SK-N-SH treated with all-trans-retinoic acid at 6 μM for 48 hours (cell line): Measurements from ENCODE around the gene KMT2A.
"Not testable (repeated sequence)": the region's sequence is repeated elsewhere in the genome, so short reads cannot be mapped to it uniquely, and the experiment has no call there.

Experiments used
- ATAC-seq: fragments of 200-7000 bp; cut with Tn5 transposase; 3 replicates; pipeline ENCODE4 v1.9.1; 2020; ENCODE audit warnings: mild to moderate bottlenecking, moderate library complexity
- ARNTL ChIP-seq: fragments of 450-650 bp; formaldehyde crosslinking; IDR thresholded peaks from 2 replicates; pipeline ENCODE4 v1.5.0; 2020; ENCODE audit warnings: low read depth, mild to moderate bottlenecking, moderate library complexity, borderline replicate concordance
- BACH2 ChIP-seq: fragments of 250-450 bp; sonication (Bioruptor Pico); IDR thresholded peaks from 2 replicates; pipeline ENCODE4 v1.9.0; 2021; ENCODE audit warnings: mild to moderate bottlenecking, borderline replicate concordance
- CSDC2 ChIP-seq: fragments of 250-450 bp; sonication (Bioruptor Pico); IDR thresholded peaks from 2 replicates; pipeline ENCODE4 v1.5.0; 2020; ENCODE audit warnings: mild to moderate bottlenecking, moderate library complexity
- ESRRG ChIP-seq: fragments of 250-450 bp; sonication (Bioruptor Pico); IDR thresholded peaks from 2 replicates; pipeline ENCODE4 v1.6.1; 2021; ENCODE audit warnings: mild to moderate bottlenecking
- GLIS3 ChIP-seq: fragments of 250-450 bp; sonication (Bioruptor Pico); IDR thresholded peaks from 2 replicates; pipeline ENCODE4 v1.5.0; 2020; ENCODE audit warnings: mild to moderate bottlenecking, moderate library complexity
- ISL1 ChIP-seq: fragments of 250-450 bp; sonication (Bioruptor Pico); IDR thresholded peaks from 2 replicates; pipeline ENCODE4 v2.1.2; 2022; ENCODE audit warnings: mild to moderate bottlenecking, moderate library complexity
- OSR1 ChIP-seq: fragments of 250-450 bp; sonication (Bioruptor Pico); IDR thresholded peaks from 2 replicates; pipeline ENCODE4 v1.8.0; 2022; ENCODE audit warnings: moderate library complexity, mild to moderate bottlenecking, inconsistent platforms
- PPARA ChIP-seq: fragments of 250-450 bp; sonication (Bioruptor Pico); IDR thresholded peaks from 2 replicates; pipeline ENCODE4 v1.5.0; 2020; ENCODE audit warnings: mild to moderate bottlenecking, borderline replicate concordance
- RARB ChIP-seq: fragments of 250-450 bp; sonication (Bioruptor Pico); IDR thresholded peaks from 2 replicates; pipeline ENCODE4 v1.8.0; 2021; ENCODE audit warnings: mild to moderate bottlenecking, moderate library complexity
- SNAI2 ChIP-seq: fragments of 250-450 bp; sonication (Bioruptor Pico); IDR thresholded peaks from 2 replicates; pipeline ENCODE4 v1.5.0; 2020; ENCODE audit warnings: mild to moderate bottlenecking, moderate library complexity
- TCF4 ChIP-seq: fragments of 250-450 bp; sonication (Bioruptor Pico); IDR thresholded peaks from 2 replicates; pipeline ENCODE4 v1.8.0; 2021; ENCODE audit warnings: mild to moderate bottlenecking, moderate library complexity, borderline replicate concordance
- TOX ChIP-seq: fragments of 250-450 bp; sonication (Bioruptor Pico); IDR thresholded peaks from 2 replicates; pipeline ENCODE4 v1.8.0; 2021; ENCODE audit warnings: mild to moderate bottlenecking, moderate library complexity, borderline replicate concordance
- ZC3H10 ChIP-seq: fragments of 250-450 bp; sonication (Bioruptor Pico); IDR thresholded peaks from 2 replicates; pipeline ENCODE4 v1.5.1; 2021; ENCODE audit warnings: mild to moderate bottlenecking, moderate library complexity
- ZFP3 ChIP-seq: fragments of 250-450 bp; sonication (Bioruptor Pico); IDR thresholded peaks from 2 replicates; pipeline ENCODE4 v1.5.0; 2020; ENCODE audit warnings: mild to moderate bottlenecking, moderate library complexity
- ZFP30 ChIP-seq: fragments of 450-650 bp; formaldehyde crosslinking; IDR thresholded peaks from 2 replicates; pipeline ENCODE4 v1.5.0; 2022; ENCODE audit warnings: mild to moderate bottlenecking, moderate library complexity
- ZNF565 ChIP-seq: fragments of 450-650 bp; formaldehyde crosslinking; conservative IDR thresholded peaks from 2 replicates; pipeline ENCODE4 v1.5.0; 2020; ENCODE audit warnings: low read depth, mild to moderate bottlenecking, moderate library complexity
- ZNF70 ChIP-seq: fragments of 450-650 bp; formaldehyde crosslinking; IDR thresholded peaks from 2 replicates; pipeline ENCODE4 v1.5.0; 2020; ENCODE audit warnings: mild to moderate bottlenecking, moderate library complexity
- ZNF8 ChIP-seq: fragments of 450-650 bp; formaldehyde crosslinking; IDR thresholded peaks from 2 replicates; pipeline ENCODE4 v1.5.0; 2020; ENCODE audit warnings: mild to moderate bottlenecking, moderate library complexity
- TF ChIP-seq, protein P1 (sequence below): fragments of 250-450 bp; sonication (Bioruptor Pico); IDR thresholded peaks from 2 replicates; pipeline ENCODE4 v1.5.1; 2021; ENCODE audit warnings: mild to moderate bottlenecking, moderate library complexity
- TF ChIP-seq, protein P2 (sequence below): fragments of 250-450 bp; sonication (Bioruptor Pico); IDR thresholded peaks from 2 replicates; pipeline ENCODE4 v1.8.0; 2020; ENCODE audit warnings: mild to moderate bottlenecking, moderate library complexity, borderline replicate concordance
- TF ChIP-seq, protein P3 (sequence below): fragments of 250-450 bp; sonication (Bioruptor Pico); IDR thresholded peaks from 2 replicates; pipeline ENCODE4 v1.8.0; 2021; ENCODE audit warnings: low read depth, mild to moderate bottlenecking, moderate library complexity, borderline replicate concordance
- TF ChIP-seq, protein P4 (sequence below): fragments of 250-450 bp; sonication (Bioruptor Pico); IDR thresholded peaks from 2 replicates; pipeline ENCODE4 v1.5.1; 2020; ENCODE audit warnings: low read depth, mild to moderate bottlenecking, moderate library complexity

KMT2A gene

DNA sequence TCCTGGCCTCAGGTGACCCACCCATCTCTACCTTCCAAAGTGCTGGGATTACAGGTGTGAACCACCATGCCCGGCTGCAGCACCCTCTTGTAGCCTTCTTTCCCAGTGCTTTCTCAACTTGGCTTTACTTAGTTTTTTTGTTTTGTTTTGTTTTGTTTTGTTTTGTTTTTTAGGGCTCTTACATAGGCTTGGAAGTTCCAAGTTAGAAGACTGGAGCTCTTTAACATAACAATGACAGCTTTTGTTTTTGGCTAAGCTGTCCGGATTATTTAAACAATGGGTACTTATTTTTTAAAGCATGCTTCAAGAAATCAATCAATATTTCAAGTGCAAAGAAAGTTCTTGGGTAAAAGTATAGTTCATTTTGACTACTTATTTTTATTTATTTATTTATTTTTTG is 25.9 kb downstream of the KMT2A start:
- ATAC-seq: no peak
- TF ChIP-seq CSDC2 (CRISPR knock-in tag) (no peak), BACH2 (CRISPR knock-in tag) (no peak), TOX (no peak), RARB (CRISPR knock-in tag) (no peak), ZFP30 (CRISPR knock-in tag) (no peak), ZC3H10 (CRISPR knock-in tag) (no peak), ZFP3 (no peak)
- TF ChIP-seq, protein P1, sequence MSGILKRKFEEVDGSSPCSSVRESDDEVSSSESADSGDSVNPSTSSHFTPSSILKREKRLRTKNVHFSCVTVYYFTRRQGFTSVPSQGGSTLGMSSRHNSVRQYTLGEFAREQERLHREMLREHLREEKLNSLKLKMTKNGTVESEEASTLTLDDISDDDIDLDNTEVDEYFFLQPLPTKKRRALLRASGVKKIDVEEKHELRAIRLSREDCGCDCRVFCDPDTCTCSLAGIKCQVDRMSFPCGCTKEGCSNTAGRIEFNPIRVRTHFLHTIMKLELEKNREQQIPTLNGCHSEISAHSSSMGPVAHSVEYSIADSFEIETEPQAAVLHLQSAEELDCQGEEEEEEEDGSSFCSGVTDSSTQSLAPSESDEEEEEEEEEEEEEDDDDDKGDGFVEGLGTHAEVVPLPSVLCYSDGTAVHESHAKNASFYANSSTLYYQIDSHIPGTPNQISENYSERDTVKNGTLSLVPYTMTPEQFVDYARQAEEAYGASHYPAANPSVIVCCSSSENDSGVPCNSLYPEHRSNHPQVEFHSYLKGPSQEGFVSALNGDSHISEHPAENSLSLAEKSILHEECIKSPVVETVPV (CRISPR knock-in tag): no peak

DNA sequence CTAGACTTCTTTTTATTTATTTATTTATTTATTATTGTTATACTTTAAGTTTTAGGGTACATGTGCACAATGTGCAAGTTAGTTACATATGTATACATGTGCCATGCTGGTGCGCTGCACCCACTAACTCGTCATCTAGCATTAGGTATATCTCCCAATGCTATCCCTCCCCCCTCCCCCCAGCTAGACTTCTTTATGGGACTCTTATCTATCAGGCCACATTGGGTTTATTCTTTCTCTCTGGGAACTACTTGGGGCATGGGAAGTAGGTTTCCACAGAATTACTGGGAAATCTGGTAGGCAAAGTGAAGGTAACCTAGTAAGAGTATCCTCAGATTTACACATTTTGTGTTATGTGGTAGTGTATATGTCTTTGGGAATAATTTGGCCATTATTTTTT is 32.7 kb downstream of the KMT2A start:
- ATAC-seq: not testable (repeated sequence)

DNA sequence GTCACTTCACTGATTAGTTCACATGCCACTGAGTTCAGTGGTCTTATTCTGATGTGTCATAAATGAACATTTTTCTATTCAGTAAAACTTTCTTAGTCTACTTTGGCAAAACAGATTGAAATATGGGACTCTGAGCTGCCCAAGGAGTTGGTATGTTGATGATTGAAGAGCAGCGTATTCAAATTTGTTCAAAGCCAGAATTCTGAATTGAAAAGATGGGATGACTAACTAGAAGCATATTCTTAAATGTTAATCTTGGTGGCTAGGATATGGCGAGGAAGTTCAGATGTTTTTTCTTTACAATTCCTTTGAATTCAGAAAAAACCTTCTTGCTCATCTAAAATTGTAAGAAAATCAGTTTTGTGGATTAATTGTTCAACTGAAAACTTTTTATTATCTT is 34.7 kb downstream of the KMT2A start:
- no peak for TF ChIP-seq SNAI2 (CRISPR knock-in tag)
- no peak for TF ChIP-seq ISL1 (CRISPR knock-in tag)
- TF ChIP-seq, all 23 proteins: peak for 0
- no peak for ATAC-seq

DNA sequence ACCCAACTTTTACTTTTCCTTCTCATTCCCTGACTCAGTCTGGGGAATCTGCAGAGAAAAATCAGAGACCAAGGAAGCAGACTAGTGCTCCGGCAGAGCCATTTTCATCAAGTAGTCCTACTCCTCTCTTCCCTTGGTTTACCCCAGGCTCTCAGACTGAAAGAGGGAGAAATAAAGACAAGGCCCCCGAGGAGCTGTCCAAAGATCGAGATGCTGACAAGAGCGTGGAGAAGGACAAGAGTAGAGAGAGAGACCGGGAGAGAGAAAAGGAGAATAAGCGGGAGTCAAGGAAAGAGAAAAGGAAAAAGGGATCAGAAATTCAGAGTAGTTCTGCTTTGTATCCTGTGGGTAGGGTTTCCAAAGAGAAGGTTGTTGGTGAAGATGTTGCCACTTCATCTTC is 37.2 kb downstream of the KMT2A start:
- ATAC-seq: no peak
- TF ChIP-seq ARNTL (CRISPR knock-in tag) (no peak), CSDC2 (CRISPR knock-in tag) (no peak), ZNF565 (CRISPR knock-in tag) (no peak), ESRRG (CRISPR knock-in tag) (no peak), PPARA (no peak), GLIS3 (CRISPR knock-in tag) (no peak), ZFP30 (CRISPR knock-in tag) (no peak), SNAI2 (CRISPR knock-in tag) (no peak), TCF4 (CRISPR knock-in tag) (no peak), ZNF70 (CRISPR knock-in tag) (no peak), RARB (CRISPR knock-in tag) (no peak), ZC3H10 (CRISPR knock-in tag) (no peak), ZNF8 (CRISPR knock-in tag) (no peak), ISL1 (CRISPR knock-in tag) (no peak), BACH2 (CRISPR knock-in tag) (no peak), OSR1 (CRISPR knock-in tag) (no peak)
- TF ChIP-seq, protein P2, sequence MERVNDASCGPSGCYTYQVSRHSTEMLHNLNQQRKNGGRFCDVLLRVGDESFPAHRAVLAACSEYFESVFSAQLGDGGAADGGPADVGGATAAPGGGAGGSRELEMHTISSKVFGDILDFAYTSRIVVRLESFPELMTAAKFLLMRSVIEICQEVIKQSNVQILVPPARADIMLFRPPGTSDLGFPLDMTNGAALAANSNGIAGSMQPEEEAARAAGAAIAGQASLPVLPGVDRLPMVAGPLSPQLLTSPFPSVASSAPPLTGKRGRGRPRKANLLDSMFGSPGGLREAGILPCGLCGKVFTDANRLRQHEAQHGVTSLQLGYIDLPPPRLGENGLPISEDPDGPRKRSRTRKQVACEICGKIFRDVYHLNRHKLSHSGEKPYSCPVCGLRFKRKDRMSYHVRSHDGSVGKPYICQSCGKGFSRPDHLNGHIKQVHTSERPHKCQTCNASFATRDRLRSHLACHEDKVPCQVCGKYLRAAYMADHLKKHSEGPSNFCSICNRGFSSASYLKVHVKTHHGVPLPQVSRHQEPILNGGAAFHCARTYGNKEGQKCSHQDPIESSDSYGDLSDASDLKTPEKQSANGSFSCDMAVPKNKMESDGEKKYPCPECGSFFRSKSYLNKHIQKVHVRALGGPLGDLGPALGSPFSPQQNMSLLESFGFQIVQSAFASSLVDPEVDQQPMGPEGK (CRISPR knock-in tag): no peak
- TF ChIP-seq, protein P1 (CRISPR knock-in tag): no peak

DNA sequence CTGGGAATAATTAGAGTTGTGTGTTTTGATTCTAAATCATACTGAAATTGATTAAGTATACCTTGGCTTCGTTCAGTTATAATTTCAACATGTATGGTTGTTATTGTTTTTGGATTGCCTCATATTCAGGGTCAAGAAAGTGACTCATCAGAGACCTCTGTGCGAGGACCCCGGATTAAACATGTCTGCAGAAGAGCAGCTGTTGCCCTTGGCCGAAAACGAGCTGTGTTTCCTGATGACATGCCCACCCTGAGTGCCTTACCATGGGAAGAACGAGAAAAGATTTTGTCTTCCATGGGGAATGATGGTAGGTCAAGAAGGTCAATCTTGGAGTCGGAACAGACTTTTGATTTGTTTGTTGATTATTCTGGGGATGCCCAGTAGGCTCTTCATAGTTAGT is 40.4 kb downstream of the KMT2A start:
- no peak for TF ChIP-seq GLIS3 (CRISPR knock-in tag)
- no peak for TF ChIP-seq ZNF565 (CRISPR knock-in tag)
- TF ChIP-seq TOX: no peak
- no peak for TF ChIP-seq SNAI2 (CRISPR knock-in tag)
- no peak for TF ChIP-seq ISL1 (CRISPR knock-in tag)
- TF ChIP-seq PPARA: no peak
- TF ChIP-seq OSR1 (CRISPR knock-in tag): no peak
- TF ChIP-seq ZNF8 (CRISPR knock-in tag): no peak
- TF ChIP-seq, protein P3, sequence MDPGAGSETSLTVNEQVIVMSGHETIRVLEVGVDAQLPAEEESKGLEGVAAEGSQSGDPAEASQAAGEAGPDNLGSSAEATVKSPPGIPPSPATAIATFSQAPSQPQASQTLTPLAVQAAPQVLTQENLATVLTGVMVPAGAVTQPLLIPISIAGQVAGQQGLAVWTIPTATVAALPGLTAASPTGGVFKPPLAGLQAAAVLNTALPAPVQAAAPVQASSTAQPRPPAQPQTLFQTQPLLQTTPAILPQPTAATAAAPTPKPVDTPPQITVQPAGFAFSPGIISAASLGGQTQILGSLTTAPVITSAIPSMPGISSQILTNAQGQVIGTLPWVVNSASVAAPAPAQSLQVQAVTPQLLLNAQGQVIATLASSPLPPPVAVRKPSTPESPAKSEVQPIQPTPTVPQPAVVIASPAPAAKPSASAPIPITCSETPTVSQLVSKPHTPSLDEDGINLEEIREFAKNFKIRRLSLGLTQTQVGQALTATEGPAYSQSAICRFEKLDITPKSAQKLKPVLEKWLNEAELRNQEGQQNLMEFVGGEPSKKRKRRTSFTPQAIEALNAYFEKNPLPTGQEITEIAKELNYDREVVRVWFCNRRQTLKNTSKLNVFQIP (CRISPR knock-in tag): no peak
- TF ChIP-seq, protein P4, sequence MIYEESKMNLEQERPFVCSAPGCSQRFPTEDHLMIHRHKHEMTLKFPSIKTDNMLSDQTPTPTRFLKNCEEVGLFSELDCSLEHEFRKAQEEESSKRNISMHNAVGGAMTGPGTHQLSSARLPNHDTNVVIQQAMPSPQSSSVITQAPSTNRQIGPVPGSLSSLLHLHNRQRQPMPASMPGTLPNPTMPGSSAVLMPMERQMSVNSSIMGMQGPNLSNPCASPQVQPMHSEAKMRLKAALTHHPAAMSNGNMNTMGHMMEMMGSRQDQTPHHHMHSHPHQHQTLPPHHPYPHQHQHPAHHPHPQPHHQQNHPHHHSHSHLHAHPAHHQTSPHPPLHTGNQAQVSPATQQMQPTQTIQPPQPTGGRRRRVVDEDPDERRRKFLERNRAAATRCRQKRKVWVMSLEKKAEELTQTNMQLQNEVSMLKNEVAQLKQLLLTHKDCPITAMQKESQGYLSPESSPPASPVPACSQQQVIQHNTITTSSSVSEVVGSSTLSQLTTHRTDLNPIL (CRISPR knock-in tag): no peak
- TF ChIP-seq CSDC2 (CRISPR knock-in tag): no peak
- TF ChIP-seq, protein P2 (CRISPR knock-in tag): no peak
- TF ChIP-seq RARB (CRISPR knock-in tag): no peak
- no peak for ATAC-seq

DNA sequence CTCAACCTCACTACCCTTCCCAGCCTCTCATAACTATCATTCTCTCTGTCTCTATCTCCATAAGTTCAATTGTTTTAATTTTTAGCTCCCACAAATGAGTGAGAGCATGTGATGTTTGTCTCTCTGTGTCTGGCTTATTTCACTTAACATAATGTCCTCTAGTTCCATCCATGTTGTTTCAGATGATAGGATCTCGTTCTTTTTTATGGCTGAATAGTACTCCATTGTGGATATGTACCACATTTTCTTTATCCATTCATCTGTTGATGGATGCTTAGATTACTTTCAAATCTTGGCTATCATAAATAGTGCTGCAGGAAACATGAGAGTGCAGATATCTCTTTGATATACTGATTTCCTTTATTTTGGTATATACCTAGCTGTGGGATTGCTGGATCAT is 44.9 kb downstream of the KMT2A start:
- ATAC-seq: not testable (repeated sequence)
